GM18526 (cell line): Measurements from ENCODE around the gene SLIT3.

Experiments used
- POLR2A ChIP-seq: IDR thresholded peaks from 3 replicates; pipeline ENCODE4 v1.6.1; 2011; ENCODE audit not compliant: insufficient read length; ENCODE audit errors: extremely low read depth

Gene SLIT3

DNA sequence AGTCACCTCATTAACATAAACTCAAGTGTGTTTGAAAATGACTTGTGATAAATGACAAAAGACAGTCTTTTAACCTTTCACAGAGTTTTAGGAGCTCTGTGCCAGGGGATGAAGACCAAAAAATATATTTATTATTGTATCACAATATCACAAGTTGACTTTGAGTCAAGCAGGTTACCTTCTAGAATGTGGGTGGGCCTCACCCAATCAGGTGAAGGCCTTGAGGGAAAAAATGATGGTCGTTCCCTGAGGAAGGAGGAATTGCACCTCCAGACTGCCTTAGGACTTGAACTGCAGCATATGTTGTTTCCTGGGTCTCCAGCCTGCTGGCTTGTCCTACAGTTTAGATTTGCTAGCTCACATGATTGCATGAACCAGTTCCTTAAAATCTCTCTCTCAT is 680.1 kb downstream of the SLIT3 start:
- TF ChIP-seq POLR2A, result no peak

DNA sequence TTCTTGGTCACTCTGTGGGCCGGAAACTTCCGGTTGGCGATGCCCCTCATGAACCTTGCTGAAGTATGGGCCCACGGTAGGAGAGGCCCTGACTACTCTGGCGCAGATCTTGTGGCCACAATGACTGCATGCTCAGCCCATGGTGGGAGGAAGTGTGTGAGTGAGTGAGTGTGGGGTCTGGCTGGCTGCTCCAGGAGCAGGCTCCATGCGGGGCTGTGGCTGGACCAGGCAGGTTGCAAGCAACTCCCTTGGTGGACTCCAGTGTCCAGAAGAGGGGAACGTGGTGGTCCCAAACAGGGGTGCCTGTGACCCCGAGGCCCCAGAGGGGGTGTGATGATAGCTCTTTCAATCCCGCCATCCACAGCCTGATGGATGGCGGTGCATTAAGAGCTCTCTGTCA is 686.3 kb downstream of the SLIT3 start:
- TF ChIP-seq POLR2A, result no peak

DNA sequence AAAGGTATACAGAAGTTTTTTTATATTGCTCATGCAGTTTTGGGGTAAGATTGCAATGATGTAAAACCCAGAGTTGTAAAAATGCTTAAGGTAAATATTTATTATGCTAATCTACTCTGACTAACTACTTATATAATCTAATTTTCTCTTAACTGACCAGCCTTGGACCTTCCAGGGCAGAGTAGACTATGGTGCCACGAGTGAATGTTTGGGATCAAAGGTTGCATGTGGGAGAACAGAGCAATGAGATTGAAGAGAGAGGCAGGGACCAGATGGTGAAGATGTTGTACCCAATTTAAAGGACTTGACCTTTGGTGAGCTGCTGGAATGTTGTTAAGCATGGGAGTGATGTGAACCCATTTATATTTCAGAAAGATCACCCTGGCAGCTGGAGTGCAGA is 686.9 kb downstream of the SLIT3 start:
- no peak for TF ChIP-seq POLR2A

DNA sequence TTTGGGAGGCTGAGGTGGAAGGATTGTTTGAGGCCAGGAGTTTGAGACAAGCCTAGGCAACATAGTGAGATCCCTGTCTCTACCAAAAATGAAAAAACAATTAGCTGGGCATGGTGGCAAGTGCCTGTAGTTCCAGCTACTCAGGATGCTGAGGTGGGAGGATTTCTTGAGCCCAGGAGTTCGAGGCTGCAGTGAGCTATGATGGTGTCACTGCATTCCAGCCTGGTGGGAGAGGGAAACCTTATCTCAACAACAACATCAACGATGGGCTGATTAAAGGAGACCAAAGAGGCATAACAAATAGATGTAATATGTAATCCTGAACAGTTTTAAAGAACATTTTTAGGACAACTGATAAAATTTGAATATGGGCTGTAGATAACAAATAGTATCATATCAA is 687.5 kb downstream of the SLIT3 start:
- no peak for TF ChIP-seq POLR2A

DNA sequence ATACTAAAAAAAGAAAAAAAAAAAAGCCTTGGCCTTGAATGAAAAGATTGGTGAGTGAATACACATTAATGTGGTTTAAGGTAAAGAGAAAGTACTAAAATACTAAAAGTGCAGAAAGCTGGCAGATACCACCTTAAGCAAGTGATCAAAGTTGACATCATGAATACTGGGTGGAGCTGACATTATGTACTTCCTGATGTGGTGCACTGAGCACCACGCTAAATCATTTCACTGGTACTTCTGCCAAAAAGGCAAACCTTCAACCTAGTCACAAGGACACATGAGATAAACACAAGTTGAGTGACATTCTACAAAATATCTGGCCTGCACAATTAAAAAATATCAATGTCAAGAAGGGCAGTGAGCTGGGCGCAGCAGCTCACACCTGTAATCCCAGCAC is 687.9 kb downstream of the SLIT3 start:
- no peak for TF ChIP-seq POLR2A

DNA sequence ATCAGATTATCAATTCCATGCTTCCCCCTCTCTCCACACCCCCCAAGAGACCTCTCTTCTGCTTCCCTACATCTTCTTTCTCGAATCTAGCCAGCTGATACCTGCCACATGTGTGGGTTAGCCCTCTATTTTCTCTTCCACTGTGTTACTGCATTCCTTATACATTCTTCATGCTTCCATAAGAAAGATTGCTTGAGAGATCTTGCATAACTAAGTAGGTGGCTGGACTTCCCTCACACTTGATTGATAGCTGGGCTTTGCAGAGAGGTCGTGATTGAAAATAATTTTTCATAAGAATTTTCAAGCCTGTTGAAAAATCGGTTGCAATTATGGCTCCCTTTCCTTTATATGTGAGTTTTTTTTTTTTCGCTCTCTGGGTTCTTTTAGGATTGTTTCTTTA is 688.8 kb downstream of the SLIT3 start:
- TF ChIP-seq POLR2A, result no peak
